Progenitor cell of endocrine pancreas (in vitro differentiated cells): Measurements from ENCODE around the gene HOXA1. TPM values are rescaled to one million over a fixed set of nuclear protein-coding genes. Genes with fewer than 3 reads are reported as not detected.
A peak's percentile ranks its signal among the peaks of the same experiment; 100 is the strongest.

Source experiments
- DNase-seq: peaks from one replicate; pipeline ENCODE4 v3.0.0; 2021; ENCODE audit warnings: low spot score; ENCODE audit not compliant: unreplicated experiment
- H3K27ac Mint-ChIP-seq: 2 replicates; pipeline ENCODE4 v1.8.0; 2021; ENCODE audit warnings: mild to moderate bottlenecking, moderate library complexity, mixed read lengths
- H3K27me3 Mint-ChIP-seq: 2 replicates; pipeline ENCODE4 v1.8.0; 2021; ENCODE audit warnings: mixed read lengths
- H3K36me3 Mint-ChIP-seq: 2 replicates; pipeline ENCODE4 v1.8.0; 2022; ENCODE audit warnings: mixed read lengths; ENCODE audit not compliant: insufficient read depth
- H3K4me1 Mint-ChIP-seq: 2 replicates; pipeline ENCODE4 v1.8.0; 2021; ENCODE audit warnings: low read depth, mixed read lengths
- H3K4me3 Mint-ChIP-seq: 2 replicates; pipeline ENCODE4 v1.8.0; 2021; ENCODE audit warnings: low read depth, mild to moderate bottlenecking, moderate library complexity, mixed read lengths
- H3K9me3 Mint-ChIP-seq: 2 replicates; pipeline ENCODE4 v1.8.0; 2021; ENCODE audit warnings: low read depth, mixed read lengths
- CTCF ChIP-seq: fragments of 200-600 bp; sonication (generic); IDR thresholded peaks from one replicate; pipeline ENCODE4 v1.5.0; 2021; ENCODE audit warnings: antibody characterized with exemption, mild to moderate bottlenecking; ENCODE audit not compliant: unreplicated experiment
- total RNA-seq: library from RNA; stranded (reverse); gene quantifications from 2 replicates; pipeline ENCODE4 v1.2.1, GENCODE V29; 2021

HOXA1 gene
- total RNA-seq, 1 donor from 2014 or later = 31.2 TPM

- peaks cover 4% of the 10 kb centered on the region for H3K9me3 Mint-ChIP-seq
- H3K27ac Mint-ChIP-seq = no peak overlapping the region
- no peaks in the 10 kb centered on the region for H3K27me3 Mint-ChIP-seq
- no peak for DNase-seq
- H3K36me3 Mint-ChIP-seq = peaks cover 4% of the 10 kb centered on the region
- no peak overlapping the region for H3K4me3 Mint-ChIP-seq
- peaks cover 26% of the 10 kb centered on the region for H3K4me1 Mint-ChIP-seq
- TF ChIP-seq CTCF = no peak
Observed at GRCh38 chr7:27083646-27084045, 12.2 kb downstream of the HOXA1 start.

GRCh38 chr7:27082171-27082570 is 13.6 kb downstream of the HOXA1 start:
- TF ChIP-seq CTCF = no peak
- Mint-ChIP-seq H3K4me3 (no peak overlapping the region), H3K27ac (no peak overlapping the region), H3K36me3 (no peaks in the 10 kb centered on the region), H3K4me1 (peaks cover 24% of the 10 kb centered on the region), H3K9me3 (no peaks in the 10 kb centered on the region), H3K27me3 (no peaks in the 10 kb centered on the region)
- no peak for DNase-seq

- no peak for TF ChIP-seq CTCF
- Mint-ChIP-seq H3K4me3 (peak overlapping the region; percentile 1), H3K4me1 (peaks cover 24% of the 10 kb centered on the region), H3K27ac (peak overlapping the region; percentile 92), H3K27me3 (no peaks in the 10 kb centered on the region), H3K36me3 (peaks cover 2% of the 10 kb centered on the region), H3K9me3 (no peaks in the 10 kb centered on the region)
- no peak for DNase-seq
Observed at GRCh38 chr7:27080844-27081436, 14.9 kb downstream of the HOXA1 start.

- no peak overlapping the region for H3K4me3 Mint-ChIP-seq
- DNase-seq = no peak
- peaks cover 2% of the 10 kb centered on the region for H3K36me3 Mint-ChIP-seq
- H3K27me3 Mint-ChIP-seq = no peaks in the 10 kb centered on the region
- no peak overlapping the region for H3K27ac Mint-ChIP-seq
- peaks cover 24% of the 10 kb centered on the region for H3K4me1 Mint-ChIP-seq
- H3K9me3 Mint-ChIP-seq = peaks cover 4% of the 10 kb centered on the region
- no peak for TF ChIP-seq CTCF
Observed at GRCh38 chr7:27079234-27079975, 16.4 kb downstream of the HOXA1 start.

- no peak for DNase-seq
- Mint-ChIP-seq H3K9me3 (peaks cover 4% of the 10 kb centered on the region), H3K36me3 (peaks cover 2% of the 10 kb centered on the region), H3K4me3 (no peak overlapping the region), H3K27me3 (no peaks in the 10 kb centered on the region), H3K4me1 (peaks cover 24% of the 10 kb centered on the region), H3K27ac (no peak overlapping the region)
- no peak for TF ChIP-seq CTCF
Observed at GRCh38 chr7:27078616-27079233, 17.1 kb downstream of the HOXA1 start.
